ENCODE results near the gene GRK1. TPM values are rescaled to one million over a fixed set of nuclear protein-coding genes. Genes with fewer than 3 reads are reported as not detected.
A peak's percentile ranks its signal among the peaks of the same experiment; 100 is the strongest.

The GRK1 gene
- total RNA-seq, 1 donor from 2014 or later = 1.2 TPM

DNA sequence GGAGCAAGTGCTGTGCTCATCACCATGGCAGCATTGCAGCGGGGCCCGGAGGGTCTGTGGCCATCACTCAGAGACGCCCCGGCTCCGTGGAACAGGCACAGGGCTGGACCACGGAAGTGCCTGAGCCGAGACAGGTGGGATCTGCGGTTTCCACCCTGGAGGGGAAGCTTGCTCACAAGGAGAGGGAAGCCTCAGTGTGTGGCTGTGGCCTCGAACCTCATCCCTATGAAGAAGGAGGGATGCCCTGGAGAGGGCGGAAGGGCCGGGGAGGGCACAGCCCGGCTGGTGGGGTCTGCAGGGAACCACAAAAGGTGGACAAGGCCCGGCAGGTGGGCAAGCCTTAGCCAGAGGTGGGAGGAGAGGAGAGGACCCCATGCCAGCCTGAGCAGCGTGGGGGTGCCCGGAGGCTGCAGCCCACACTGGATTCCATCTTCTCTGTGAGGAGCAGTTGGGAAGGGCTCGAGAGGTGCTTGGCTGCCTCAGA is 61.6 kb downstream of the GRK1 start:
- Mint-ChIP-seq H3K9me3 (ENCODE audit: unreplicated experiment) (peaks cover 18% of the 10 kb centered on the region), H3K4me3 (ENCODE audit: unreplicated experiment) (no peak overlapping the region), H3K36me3 (ENCODE audit: unreplicated experiment) (no peaks in the 10 kb centered on the region), H3K27me3 (ENCODE audit: unreplicated experiment) (peaks cover 15% of the 10 kb centered on the region), H3K4me1 (ENCODE audit: low read depth, unreplicated experiment) (peaks cover 8% of the 10 kb centered on the region), H3K27ac (ENCODE audit: unreplicated experiment) (peak overlapping the region; percentile 66)
- no peak for DNase-seq
- TF ChIP-seq, protein P1, sequence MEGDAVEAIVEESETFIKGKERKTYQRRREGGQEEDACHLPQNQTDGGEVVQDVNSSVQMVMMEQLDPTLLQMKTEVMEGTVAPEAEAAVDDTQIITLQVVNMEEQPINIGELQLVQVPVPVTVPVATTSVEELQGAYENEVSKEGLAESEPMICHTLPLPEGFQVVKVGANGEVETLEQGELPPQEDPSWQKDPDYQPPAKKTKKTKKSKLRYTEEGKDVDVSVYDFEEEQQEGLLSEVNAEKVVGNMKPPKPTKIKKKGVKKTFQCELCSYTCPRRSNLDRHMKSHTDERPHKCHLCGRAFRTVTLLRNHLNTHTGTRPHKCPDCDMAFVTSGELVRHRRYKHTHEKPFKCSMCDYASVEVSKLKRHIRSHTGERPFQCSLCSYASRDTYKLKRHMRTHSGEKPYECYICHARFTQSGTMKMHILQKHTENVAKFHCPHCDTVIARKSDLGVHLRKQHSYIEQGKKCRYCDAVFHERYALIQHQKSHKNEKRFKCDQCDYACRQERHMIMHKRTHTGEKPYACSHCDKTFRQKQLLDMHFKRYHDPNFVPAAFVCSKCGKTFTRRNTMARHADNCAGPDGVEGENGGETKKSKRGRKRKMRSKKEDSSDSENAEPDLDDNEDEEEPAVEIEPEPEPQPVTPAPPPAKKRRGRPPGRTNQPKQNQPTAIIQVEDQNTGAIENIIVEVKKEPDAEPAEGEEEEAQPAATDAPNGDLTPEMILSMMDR (IDR thresholded peaks at IDR 0.05; ENCODE audit: partially characterized antibody, unreplicated experiment) = no peak

DNA sequence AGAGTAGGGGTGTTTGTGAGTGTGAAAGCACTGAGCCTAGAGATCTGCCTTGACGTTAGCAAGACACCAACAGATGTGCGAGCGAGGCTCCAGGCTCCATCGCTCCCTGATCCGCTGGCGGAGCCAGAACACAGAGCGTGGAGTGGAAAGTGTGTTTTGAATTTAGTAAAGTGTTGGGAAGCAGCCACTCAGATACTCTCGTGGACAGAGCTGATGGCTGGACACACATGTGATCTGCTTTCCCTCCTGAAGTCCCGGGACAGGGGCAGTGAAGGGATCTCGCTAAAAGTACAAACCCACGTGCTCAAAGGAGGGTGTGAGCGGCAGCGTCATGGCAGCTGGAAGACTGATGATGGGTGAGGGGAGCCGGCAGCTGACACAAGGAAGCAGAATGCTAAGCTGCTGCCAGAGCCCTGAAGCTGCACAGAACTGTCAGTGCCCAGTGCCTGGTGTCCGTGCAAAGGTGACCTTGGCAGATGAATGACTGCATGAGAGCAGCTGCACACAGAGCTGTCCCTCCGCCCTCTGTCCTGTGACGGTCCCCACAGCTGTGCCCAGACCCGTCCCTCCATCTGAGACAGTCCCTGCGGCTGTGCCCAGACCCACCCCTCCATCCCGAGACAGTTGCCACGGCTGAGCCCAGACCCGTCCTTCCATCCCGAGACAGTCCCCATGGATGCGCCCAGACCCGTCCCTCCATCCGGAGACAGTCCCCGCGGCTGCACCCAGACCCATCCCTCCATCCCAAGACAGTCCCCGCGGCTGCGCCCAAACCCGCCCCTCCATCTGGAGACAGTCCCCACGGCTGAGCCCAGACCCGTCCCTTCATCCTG is 62.4 kb downstream of the GRK1 start:
- Mint-ChIP-seq H3K9me3 (ENCODE audit: unreplicated experiment) (peaks cover 18% of the 10 kb centered on the region), H3K4me1 (ENCODE audit: low read depth, unreplicated experiment) (peaks cover 5% of the 10 kb centered on the region), H3K27me3 (ENCODE audit: unreplicated experiment) (peaks cover 16% of the 10 kb centered on the region), H3K27ac (ENCODE audit: unreplicated experiment) (peak overlapping the region; percentile 66), H3K36me3 (ENCODE audit: unreplicated experiment) (no peaks in the 10 kb centered on the region), H3K4me3 (ENCODE audit: unreplicated experiment) (no peak overlapping the region)
- DNase-seq = no peak
- TF ChIP-seq, protein P1 (IDR thresholded peaks at IDR 0.05; ENCODE audit: partially characterized antibody, unreplicated experiment) = no peak

DNA sequence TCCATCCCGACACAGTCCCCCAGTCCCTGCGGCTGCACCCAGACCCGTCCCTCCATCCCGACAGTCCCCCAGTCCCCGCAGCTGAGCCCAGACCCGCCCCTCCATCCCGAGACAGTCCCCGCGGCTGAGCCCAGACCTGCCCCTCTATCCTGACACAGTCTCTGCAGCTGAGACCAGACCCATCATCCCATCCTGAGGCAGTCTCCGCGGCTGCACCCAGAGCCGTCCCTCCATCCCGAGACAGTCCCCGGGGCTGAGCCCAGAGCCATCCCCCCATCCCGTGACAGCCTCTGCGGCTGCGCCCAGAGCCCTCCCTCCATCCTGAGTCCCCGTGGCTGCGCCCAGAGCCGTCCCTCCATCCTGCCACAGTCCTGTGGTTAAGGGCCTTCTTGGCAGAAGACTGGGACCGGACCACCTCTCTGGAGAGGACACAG is 63.3 kb downstream of the GRK1 start:
- Mint-ChIP-seq H3K4me3 (ENCODE audit: unreplicated experiment) (no peak overlapping the region), H3K27me3 (ENCODE audit: unreplicated experiment) (peaks cover 12% of the 10 kb centered on the region), H3K36me3 (ENCODE audit: unreplicated experiment) (no peaks in the 10 kb centered on the region), H3K9me3 (ENCODE audit: unreplicated experiment) (peaks cover 16% of the 10 kb centered on the region), H3K27ac (ENCODE audit: unreplicated experiment) (no peak overlapping the region), H3K4me1 (ENCODE audit: low read depth, unreplicated experiment) (peaks cover 2% of the 10 kb centered on the region)
- no peak for DNase-seq
- TF ChIP-seq, protein P1 (IDR thresholded peaks at IDR 0.05; ENCODE audit: partially characterized antibody, unreplicated experiment) = no peak

DNA sequence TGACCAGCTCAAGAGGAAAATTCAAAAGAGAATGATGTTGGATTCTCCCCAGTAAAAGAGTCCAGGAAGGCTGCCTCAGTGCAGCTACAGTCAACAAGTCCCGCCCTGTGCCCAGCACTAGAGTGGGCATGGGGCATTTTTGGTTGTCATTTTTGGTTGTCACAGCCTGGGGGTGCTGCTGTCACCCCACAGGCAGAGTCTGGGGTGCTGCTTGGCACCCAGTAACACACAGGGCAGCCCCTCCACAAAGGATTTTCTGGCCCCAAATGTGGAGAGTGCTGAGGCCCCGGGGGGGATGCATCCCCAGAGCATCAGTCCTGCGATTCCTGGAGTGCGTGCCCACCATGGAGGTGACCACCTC is 63.8 kb downstream of the GRK1 start:
- Mint-ChIP-seq H3K9me3 (ENCODE audit: unreplicated experiment) (peaks cover 16% of the 10 kb centered on the region), H3K27me3 (ENCODE audit: unreplicated experiment) (peaks cover 12% of the 10 kb centered on the region), H3K36me3 (ENCODE audit: unreplicated experiment) (no peaks in the 10 kb centered on the region), H3K4me1 (ENCODE audit: low read depth, unreplicated experiment) (peaks cover 2% of the 10 kb centered on the region), H3K27ac (ENCODE audit: unreplicated experiment) (no peak overlapping the region), H3K4me3 (ENCODE audit: unreplicated experiment) (no peak overlapping the region)
- DNase-seq = no peak
- TF ChIP-seq, protein P1 (IDR thresholded peaks at IDR 0.05; ENCODE audit: partially characterized antibody, unreplicated experiment) = no peak

Measured in glutamatergic neuron (in vitro differentiated cells).